Measurements from ENCODE around the gene PSMA7. TPM values are rescaled to one million over a fixed set of nuclear protein-coding genes. Genes with fewer than 3 reads are reported as not detected.

Gene PSMA7
- total RNA-seq, 1 donor, result 295 TPM

DNA sequence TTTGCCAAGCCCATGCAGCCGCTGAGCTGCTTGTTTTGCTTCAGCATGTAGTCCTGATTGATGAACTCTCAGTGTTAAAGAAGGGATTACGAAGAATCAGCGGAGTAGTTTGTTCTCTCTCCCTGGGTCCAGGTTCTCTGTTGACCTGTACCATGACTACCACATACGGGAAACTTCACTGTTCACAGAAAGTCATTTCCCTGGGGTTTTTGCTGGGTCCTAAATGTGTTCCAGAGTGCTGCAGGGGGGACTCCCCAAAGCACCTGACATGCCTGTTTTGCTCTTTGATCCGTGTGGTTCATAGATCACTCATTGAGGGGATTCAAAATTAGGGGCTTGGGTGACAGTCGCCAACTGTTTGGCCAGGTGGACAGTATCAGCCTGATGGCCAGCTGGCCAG lies 15.4 kb downstream of the PSMA7 start:
- H3K4me3 ChIP-seq (ENCODE audit: low read depth, low read length), result no peak overlapping the region
- no peak for DNase-seq (ENCODE audit: low read depth)
- TF ChIP-seq, protein P1, sequence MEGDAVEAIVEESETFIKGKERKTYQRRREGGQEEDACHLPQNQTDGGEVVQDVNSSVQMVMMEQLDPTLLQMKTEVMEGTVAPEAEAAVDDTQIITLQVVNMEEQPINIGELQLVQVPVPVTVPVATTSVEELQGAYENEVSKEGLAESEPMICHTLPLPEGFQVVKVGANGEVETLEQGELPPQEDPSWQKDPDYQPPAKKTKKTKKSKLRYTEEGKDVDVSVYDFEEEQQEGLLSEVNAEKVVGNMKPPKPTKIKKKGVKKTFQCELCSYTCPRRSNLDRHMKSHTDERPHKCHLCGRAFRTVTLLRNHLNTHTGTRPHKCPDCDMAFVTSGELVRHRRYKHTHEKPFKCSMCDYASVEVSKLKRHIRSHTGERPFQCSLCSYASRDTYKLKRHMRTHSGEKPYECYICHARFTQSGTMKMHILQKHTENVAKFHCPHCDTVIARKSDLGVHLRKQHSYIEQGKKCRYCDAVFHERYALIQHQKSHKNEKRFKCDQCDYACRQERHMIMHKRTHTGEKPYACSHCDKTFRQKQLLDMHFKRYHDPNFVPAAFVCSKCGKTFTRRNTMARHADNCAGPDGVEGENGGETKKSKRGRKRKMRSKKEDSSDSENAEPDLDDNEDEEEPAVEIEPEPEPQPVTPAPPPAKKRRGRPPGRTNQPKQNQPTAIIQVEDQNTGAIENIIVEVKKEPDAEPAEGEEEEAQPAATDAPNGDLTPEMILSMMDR (IDR thresholded peaks at IDR 0.05; ENCODE audit: insufficient read depth, low read depth, low read length), result no peak

DNA sequence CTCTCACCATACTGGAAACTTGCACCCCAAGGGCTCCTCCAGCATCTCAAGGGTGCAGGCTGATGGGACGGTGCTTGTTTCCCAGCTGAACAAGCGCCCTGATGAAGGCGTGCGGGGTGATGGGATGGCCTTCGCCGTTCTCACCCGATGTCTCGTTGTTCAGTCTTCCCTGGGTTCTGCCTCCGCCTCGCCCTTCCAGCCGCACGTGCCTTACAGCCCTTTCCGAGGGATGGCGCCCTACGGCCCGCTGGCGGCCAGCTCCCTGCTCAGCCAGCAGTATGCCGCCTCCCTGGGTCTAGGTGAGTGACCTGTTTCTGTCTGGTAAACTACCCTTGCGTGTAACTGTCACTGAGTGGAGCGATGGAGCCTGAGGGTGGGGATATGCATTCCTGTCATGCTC lies 17.1 kb downstream of the PSMA7 start:
- TF ChIP-seq, protein P1 (IDR thresholded peaks at IDR 0.05; ENCODE audit: insufficient read depth, low read depth, low read length), result no peak
- H3K4me3 ChIP-seq (ENCODE audit: low read depth, low read length), result no peak overlapping the region
- no peak for DNase-seq (ENCODE audit: low read depth)

DNA sequence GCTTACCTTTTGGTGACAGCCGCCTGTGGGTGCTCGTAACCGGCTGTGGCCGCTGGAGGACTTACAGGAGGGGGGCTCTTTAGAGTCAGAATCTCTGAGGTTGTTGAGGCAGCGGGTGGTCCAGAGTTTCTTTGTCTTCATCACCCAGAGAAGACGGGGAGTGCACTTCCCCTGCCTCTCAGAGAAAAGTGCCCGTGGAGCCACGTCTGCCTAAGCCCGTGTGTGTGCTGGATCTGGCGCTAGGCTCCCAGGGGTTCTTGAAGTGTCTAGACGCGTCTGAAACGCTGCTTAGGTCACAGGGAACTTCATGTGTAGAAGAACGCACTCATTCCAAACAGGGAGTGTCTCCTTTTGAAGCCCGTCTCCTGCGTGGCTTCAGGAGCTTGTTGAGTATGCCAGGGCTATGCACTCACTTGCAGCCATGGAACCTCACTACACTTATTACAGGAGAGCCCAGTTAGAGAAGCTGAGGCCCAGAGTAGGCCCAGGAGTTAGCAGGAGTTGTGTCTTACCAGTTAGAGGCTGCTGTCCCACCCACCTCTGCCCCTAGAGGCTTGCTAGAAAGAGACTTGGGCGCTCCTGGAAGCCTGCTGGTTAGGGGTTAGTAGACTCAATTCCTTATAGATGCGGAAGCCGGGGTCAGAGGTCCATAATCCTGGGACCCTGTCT lies 19.6 kb downstream of the PSMA7 start:
- peak overlapping the region; percentile 77 for H3K4me3 ChIP-seq (ENCODE audit: low read depth, low read length)
- TF ChIP-seq, protein P1 (IDR thresholded peaks at IDR 0.05; ENCODE audit: insufficient read depth, low read depth, low read length), result peak; percentile 23
- DNase-seq (ENCODE audit: low read depth), result peak; percentile 68

GRCh38 chr20:62122654-62123449 lies 20.3 kb downstream of the PSMA7 start:
- peak; percentile 39 for DNase-seq (ENCODE audit: low read depth)
- TF ChIP-seq, protein P1 (IDR thresholded peaks at IDR 0.05; ENCODE audit: insufficient read depth, low read depth, low read length), result no peak
- H3K4me3 ChIP-seq (ENCODE audit: low read depth, low read length), result peak overlapping the region; percentile 77

GRCh38 chr20:62121776-62122653 lies 21.2 kb downstream of the PSMA7 start, which contains the start of gene LSM14B:
TSS of gene LSM14B (plus strand) at chr20:62122475. CDS start at chr20:62122667, 192 bp downstream.
- TF ChIP-seq, protein P1 (IDR thresholded peaks at IDR 0.05; ENCODE audit: insufficient read depth, low read depth, low read length), result no peak
- peak; percentile 98 for DNase-seq (ENCODE audit: low read depth)
- H3K4me3 ChIP-seq (ENCODE audit: low read depth, low read length), result peak within 1 kb of the TSS; percentile 77

GRCh38 chr20:62120990-62121775 lies 22.0 kb downstream of the PSMA7 start:
- TF ChIP-seq, protein P1 (IDR thresholded peaks at IDR 0.05; ENCODE audit: insufficient read depth, low read depth, low read length), result no peak
- peak; percentile 80 for DNase-seq (ENCODE audit: low read depth)
- H3K4me3 ChIP-seq (ENCODE audit: low read depth, low read length), result peak overlapping the region; percentile 70
